ENCODE data around the gene A3GALT2.
A peak's percentile ranks its signal among the peaks of the same experiment; 100 is the strongest.

A3GALT2 gene

GRCh38 chr1:33353531-33353930, 32.6 kb upstream of the A3GALT2 start:
- DNase-seq (ENCODE audit: extremely low spot score): no peak
- POLR2A ChIA-PET: no interaction called here
- CTCF ChIA-PET: interaction anchor here (2.4 to 2.5 kb wide), 2 partner anchors 13 to 58 kb away, joined by 9 read pairs; no protein-coding TSS in a partner anchor
- no peak for TF ChIP-seq CTCF (IDR thresholded peaks at IDR 0.05; ENCODE audit: control extremely low read depth, extremely low read depth, low read depth, missing control alignments)

GRCh38 chr1:33351281-33351660, 30.4 kb upstream of the A3GALT2 start:
- no peak for DNase-seq (ENCODE audit: extremely low spot score)
- ChIA-PET POLR2A (interaction anchor here (0.6 kb wide), 1 partner anchor 169 kb away, joined by 3 read pairs; the partner anchor contains the start of gene TRIM62), CTCF (interaction anchor here (1.9 to 2.4 kb wide), 3 partner anchors 12 to 133 kb away, joined by 4 to 8 read pairs (median 4); no protein-coding TSS in a partner anchor)
- no peak for TF ChIP-seq CTCF (IDR thresholded peaks at IDR 0.05; ENCODE audit: control extremely low read depth, extremely low read depth, low read depth, missing control alignments)

GRCh38 chr1:33350611-33351280, 29.8 kb upstream of the A3GALT2 start:
- POLR2A ChIA-PET: interaction anchor here (1.2 kb wide), 1 partner anchor 169 kb away, joined by 5 read pairs; the partner anchor contains the start of gene TRIM62
- CTCF ChIA-PET: interaction anchor here (0.9 to 2.4 kb wide), 4 partner anchors 12 to 132 kb away, joined by 3 to 8 read pairs (median 4); no protein-coding TSS in a partner anchor
- no peak for DNase-seq (ENCODE audit: extremely low spot score)
- TF ChIP-seq CTCF (IDR thresholded peaks at IDR 0.05; ENCODE audit: control extremely low read depth, extremely low read depth, low read depth, missing control alignments): no peak

GRCh38 chr1:33349778-33350610, 29.1 kb upstream of the A3GALT2 start:
- POLR2A ChIA-PET: interaction anchor here (0.7 to 1.2 kb wide), 2 partner anchors 169 to 385 kb away, joined by 3 to 5 read pairs; partner anchors contain the start of genes RNF19B and TRIM62
- CTCF ChIA-PET: interaction anchor here (0.9 to 2.4 kb wide), 4 partner anchors 11 to 131 kb away, joined by 3 to 8 read pairs (median 4); no protein-coding TSS in a partner anchor
- DNase-seq (ENCODE audit: extremely low spot score): peak; percentile 96

GRCh38 chr1:33349081-33349759, 28.3 kb upstream of the A3GALT2 start:
- no peak for TF ChIP-seq CTCF (IDR thresholded peaks at IDR 0.05; ENCODE audit: control extremely low read depth, extremely low read depth, low read depth, missing control alignments)
- POLR2A ChIA-PET: interaction anchor here (0.7 to 1.2 kb wide), 2 partner anchors 168 to 384 kb away, joined by 3 to 5 read pairs; partner anchors contain the start of genes RNF19B and TRIM62
- CTCF ChIA-PET: interaction anchor here (1.1 to 2.4 kb wide), 5 partner anchors 10 to 131 kb away, joined by 4 to 8 read pairs (median 4); no protein-coding TSS in a partner anchor
- peak; percentile 51 for DNase-seq (ENCODE audit: extremely low spot score)

More at GRCh38 chr1:33349778-33350610, 29.1 kb upstream of the A3GALT2 start:
- no peak for TF ChIP-seq CTCF (IDR thresholded peaks at IDR 0.05; ENCODE audit: control extremely low read depth, extremely low read depth, low read depth, missing control alignments)
